HG03354 (cell line): ENCODE results near the gene CEP164.
"Not testable (repeated sequence)": the region's sequence is repeated elsewhere in the genome, so short reads cannot be mapped to it uniquely, and the experiment has no call there.

Experiments used
- ATAC-seq: cut with Tn5 transposase; IDR thresholded peaks from one replicate; pipeline ENCODE4 v1.9.1; 2021; ENCODE audit warnings: mild to moderate bottlenecking; ENCODE audit not compliant: unreplicated experiment, poor library complexity, severe bottlenecking

Gene CEP164

DNA sequence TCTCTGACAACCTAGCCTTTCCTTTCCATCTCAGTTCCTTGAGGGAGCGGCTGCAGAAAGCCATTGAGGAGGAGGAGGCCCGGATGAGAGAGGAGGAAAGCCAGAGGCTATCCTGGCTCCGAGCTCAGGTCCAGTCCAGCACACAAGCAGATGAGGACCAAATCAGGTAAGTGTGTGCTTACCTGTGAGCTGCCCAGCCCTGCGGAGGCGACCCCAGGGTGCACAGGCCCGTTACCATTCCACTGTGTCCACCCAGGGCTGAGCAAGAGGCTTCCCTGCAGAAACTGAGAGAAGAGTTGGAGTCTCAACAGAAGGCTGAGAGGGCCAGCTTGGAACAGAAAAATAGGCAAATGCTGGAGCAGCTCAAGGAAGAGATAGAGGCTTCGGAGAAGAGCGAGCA, 63.1 kb downstream of the CEP164 start:
- no peak for ATAC-seq

DNA sequence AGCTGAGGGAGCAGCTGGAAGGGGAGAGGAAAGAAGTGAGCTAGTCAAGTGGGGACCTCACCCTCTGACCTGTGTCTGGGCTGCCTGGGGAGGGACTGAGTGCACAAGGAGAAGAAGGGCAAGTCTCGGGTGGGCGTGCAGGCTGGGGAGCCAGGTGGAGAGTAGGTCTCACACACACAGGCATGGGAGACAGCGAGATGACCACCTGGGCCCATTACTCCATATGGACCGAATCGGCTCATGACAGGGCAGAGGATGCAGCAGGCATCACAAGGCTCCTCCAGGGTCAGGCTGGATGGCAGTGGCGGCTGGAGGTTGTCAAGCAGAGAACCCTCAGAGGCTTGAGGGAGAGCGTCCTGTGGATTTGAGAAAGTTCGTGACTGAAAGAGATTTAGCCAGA, 63.5 kb downstream of the CEP164 start:
- ATAC-seq: no peak

DNA sequence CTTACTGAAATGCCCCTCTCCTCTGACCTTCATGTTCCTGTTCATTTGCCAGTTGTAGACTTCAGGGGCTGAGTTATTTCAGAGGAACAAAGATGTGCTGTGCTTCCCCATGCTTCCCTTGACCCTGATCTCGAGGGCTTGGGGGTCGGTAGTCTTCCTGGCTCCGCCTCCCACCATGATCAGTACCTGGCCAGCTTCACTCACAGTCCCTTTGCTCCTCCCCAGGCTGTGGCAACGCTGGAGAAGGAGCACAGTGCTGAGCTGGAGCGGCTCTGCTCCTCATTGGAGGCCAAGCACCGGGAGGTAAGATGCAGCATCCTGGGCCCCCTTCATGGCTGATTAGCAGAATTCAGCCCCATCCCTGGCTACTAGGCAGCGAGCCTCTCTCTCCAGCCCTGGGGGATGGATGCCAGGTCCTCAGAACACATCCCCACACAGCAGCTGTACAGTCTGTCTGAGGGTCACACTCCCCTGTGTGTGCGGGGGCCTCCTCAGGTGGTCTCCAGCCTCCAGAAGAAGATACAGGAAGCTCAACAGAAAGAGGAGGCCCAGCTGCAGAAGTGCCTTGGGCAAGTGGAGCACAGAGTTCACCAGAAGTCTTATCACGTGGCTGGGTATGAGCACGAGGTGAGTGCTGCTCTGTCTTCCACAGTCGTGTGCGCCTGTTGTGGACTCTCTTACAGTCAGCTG, 64.5 kb downstream of the CEP164 start:
- no peak for ATAC-seq

DNA sequence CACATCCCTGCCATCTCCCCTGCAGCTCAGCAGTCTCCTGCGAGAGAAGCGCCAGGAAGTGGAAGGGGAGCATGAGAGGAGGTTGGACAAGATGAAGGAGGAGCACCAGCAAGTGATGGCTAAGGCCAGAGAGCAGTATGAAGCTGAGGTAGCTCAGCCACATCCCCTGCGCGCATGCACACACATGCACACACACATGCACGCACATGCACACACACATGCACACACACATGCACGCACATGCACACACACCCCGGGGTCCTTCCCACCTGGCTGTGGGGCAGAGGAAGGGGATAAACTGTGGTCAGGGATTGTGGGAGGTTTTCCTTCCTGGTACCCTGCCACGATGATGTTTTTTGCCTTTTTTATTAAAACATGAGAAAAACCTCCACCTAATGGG, 65.3 kb downstream of the CEP164 start:
- ATAC-seq: no peak

DNA sequence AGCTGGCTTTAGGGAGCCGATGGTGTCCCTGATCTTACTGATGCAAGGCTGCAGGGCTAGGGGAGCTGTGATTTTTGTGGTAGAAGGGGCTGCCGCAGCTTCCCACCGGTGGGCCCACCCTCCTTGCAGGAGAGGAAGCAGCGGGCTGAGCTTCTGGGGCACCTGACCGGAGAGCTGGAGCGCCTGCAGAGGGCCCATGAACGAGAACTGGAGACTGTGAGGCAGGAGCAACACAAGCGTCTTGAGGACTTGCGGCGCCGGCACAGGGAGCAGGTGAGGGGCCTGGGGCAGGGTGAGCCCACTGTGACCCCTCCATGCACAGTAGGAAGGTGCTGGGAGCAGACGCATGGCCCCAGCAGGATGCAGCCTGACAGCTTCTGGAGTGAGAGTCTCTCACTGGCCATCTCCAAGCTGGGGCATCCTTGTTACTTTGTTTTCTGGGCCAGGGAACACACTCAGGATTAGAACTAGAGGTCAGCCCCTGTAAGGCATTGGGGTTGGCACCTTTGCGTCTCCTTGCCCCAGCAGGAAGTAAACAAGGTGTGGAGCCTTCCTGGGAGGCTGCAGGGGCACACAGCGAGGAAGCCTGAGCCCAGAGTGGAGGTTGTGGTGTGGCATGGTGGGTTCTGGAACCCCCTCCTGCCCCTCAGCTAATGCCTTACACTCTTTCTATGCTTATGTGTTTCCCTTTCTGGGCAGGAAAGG, 66.7 kb downstream of the CEP164 start:
- no peak for ATAC-seq

DNA sequence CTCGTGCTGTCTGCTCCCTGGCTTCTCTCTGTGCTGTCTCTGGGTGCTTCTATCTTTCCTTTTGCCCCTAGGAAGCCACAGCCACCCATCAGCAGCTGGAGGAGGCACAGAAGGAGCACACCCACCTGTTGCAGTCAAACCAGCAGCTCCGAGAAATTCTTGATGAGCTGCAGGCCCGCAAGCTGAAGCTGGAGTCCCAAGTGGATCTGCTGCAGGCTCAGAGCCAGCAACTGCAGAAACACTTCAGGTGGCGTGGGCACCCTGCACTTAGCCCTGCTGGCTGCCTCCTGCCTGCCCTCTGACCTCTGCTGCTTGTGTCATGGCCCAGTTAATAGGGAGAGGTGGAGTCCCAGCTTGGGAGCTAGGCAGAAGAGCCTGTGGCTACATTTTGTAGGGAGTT, 67.8 kb downstream of the CEP164 start:
- ATAC-seq: no peak

DNA sequence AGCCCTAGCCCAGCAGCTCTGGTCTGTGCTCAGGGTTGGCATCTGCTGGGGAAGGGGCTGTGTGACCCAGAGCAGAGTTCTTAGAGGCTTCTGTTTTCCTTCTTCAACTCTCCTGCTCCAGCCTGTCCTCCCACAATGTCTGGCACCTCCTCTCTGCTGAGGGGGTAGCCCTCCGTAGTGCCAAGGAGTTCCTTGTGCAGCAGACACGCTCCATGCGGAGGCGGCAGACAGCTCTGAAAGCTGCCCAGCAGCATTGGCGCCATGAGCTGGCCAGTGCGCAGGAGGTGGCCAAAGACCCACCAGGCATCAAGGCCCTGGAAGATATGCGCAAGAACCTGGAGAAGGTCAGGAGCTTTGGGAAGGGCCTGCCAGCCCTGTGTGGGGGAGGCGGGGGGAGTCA, 69.3 kb downstream of the CEP164 start:
- no peak for ATAC-seq

DNA sequence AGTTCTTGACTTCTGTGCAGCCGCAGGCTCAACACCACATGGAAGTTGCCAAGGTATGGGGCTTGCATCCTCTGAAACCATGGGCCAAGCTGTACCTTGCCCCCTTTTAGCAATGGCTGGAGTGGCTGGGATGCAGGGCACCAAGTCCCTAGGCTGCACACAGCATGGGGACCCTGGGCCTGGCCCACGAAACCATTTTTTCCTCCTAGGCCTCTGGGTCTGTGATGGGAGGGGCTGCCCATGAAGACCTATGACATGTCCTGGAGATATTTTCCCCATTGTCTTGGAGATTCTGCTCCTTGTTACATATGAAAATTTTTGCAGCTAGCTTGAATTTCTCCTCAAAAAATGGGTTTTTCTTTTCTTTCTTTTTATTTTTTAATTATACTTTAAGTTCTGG, 71.0 kb downstream of the CEP164 start:
- not testable (repeated sequence) for ATAC-seq

DNA sequence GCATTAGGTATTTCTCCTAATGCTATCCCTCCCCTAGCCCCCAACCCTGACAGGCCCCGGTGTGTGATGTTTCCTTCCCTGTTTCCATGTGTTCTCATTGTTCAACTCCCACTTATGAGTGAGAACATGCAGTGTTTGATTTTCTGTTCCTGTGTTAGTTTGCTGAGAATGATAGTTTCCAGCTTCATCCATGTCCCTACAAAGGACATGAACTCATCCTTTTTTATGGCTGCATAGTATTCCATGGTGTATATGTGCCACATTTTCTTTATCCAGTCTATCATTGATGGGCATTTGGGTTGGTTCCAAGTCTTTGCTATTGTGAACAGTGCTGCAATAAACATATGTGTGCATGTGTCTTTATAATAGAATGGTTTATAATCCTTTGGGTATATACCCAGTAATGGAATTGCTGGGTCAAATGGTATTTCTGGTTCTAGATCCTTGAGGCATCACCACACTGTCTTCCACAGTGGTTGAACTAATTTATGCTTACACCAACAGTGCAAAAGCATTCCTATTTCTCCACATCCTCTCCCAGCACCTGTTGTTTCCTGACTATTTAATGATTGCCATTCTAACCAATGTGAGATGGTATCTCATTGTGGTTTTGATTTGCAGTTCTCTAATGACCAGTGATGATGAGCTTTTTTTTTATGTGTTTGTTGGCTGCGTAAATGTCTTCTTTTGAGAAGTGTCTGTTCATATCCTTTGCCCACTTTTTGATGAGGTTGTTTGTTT, 71.6 kb downstream of the CEP164 start:
- ATAC-seq: not testable (repeated sequence)

DNA sequence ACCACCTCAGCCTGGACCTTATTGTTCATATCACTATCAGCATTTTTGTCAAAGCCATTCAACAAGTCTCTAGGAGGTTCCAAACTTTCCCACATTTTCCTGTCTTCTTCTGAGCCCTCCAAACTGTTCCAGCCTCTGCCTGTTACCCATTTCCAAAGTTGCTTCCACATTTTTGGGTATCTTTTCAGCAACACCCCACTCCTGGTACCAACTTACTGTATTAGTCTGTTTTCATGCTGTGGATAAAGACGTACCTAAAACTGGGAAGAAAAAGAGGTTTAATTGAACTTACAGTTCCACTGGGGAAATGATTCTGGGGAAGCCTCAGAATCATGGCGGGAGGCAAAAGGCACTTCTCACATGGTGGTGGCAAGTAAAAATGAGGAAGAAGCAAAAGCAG, 78.2 kb downstream of the CEP164 start:
- not testable (repeated sequence) for ATAC-seq

DNA sequence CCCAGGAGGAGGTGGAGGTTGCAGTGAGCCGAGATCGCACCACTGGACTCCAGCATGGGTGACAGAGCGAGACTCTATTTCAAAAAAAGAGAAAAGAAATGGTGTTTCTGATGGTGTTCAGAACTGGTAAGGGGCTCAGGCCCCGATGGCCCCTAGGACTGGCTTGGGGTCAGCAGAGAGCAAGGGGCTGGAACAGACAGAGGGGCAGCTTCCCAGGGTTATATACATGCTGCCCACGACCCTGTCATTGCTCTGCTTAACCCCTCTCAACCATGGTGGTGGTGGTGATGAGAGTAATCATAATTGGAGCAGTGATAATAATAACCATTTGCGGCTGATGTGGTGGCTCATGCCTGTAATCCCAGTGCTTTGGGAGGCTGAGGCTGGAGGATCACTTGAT, 79.4 kb downstream of the CEP164 start:
- no peak for ATAC-seq

DNA sequence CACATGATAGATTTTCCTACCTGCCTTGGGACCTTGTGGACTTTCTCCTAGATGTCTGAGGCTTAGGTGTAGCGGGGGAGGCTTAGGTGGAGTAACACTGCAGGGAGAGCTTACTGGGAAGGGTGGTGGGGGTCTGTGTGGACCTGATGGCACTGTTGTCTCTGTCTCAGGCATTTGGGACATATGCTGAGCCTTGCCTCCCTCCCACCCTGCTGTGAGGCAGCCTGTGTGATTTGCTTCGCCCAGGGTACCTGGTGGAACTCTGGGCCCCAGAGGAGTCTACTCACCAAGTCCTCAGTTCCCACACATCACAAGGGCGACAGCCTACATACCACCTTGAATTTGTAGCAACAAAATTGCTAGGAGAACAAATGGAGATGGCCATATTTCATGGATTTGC, 80.7 kb downstream of the CEP164 start:
- ATAC-seq: no peak

DNA sequence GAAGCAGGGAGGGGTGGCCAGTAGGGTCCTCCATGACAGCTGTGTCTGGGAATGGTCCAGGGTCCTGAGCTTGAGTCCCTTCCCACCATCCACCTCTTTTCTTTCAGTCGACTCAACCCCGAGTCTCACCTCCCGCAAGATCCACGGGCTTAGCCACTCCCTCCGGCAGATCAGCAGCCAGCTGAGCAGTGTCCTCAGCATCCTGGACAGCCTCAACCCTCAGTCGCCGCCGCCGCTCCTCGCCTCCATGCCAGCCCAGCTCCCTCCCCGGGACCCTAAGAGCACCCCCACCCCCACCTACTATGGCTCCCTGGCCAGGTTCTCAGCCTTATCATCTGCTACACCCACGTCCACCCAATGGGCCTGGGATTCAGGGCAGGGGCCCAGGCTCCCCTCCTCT, 81.9 kb downstream of the CEP164 start:
- ATAC-seq: no peak

DNA sequence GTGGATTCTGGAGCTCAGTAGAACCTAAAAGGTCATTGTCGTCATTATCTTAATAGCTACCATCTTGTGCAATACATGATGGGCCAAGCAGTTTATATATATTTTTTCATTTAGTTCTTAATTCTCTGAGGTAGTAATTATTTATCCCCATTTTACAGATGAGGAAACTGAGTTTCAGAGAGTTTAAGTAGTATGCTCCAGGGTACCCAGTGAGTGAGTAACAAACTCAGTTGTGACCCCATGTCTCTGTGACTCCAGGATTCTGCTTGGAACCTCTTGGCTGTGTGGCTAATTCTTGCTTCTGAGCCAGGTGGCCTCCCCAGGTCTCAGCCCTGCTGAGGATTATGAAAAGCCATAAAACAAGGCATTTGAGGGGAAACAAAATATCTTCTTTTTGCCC, 82.6 kb downstream of the CEP164 start:
- ATAC-seq: no peak

DNA sequence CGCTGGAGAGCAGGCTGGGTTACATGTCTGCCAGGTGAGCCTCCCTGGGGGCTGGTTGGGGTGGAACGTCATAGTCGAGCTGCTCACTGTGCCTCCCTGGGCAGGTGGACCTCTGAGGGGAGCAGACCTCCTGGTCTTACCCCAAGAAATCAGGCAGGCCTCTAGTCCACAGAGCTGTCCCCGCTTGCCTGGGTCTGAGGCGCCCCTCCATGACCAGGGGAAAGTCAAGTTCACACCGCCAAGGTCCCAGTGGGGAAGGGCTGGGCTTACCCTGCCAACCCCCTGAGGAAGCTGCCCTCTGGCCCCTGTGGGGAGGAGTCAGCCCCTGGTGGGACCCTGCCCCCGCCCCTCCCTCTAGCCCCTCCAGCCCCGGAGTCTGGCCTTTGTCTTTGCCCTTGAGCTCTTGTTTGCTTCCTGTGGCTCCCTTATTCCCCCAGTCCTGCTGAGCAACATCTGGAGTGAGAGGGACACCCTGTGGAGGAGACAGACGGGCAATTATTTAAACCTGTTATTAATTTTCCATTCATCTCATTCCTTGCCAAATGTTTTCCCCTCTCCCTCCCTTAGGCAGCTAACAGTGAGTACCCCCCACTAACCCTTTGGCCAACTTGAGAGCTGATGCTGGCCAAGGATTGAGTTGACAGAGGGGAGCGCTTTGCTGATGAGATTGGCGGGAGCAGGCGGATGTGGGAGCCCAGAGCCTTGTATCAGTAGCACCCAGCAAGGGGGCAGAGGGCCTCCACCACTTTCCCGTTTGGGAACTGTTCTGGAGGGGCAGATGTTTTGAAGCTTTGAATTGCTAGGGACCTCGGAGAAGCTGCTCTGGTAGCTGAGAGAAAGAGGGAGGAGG, 83.4 kb downstream of the CEP164 start:
- ATAC-seq: no peak

DNA sequence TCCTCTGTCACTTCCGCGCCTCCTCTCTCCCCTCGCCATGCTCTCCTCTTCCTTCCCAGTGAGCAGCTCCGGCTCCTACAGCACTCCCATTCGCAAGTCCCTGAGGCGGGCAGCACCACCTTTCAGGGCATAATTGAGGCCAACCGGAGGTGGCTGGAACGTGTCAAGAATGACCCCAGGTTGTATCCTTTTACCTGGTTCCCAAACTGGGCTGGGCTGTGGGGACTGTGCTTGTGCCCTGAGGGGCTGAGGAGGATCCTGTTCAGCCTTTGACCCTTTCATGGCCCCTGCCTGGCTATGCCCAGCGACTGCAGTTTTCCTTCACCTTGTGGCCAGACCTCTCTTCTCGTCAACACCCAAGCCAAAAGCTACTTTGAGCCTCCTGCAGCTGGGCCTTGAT, 84.1 kb downstream of the CEP164 start:
- ATAC-seq: no peak

DNA sequence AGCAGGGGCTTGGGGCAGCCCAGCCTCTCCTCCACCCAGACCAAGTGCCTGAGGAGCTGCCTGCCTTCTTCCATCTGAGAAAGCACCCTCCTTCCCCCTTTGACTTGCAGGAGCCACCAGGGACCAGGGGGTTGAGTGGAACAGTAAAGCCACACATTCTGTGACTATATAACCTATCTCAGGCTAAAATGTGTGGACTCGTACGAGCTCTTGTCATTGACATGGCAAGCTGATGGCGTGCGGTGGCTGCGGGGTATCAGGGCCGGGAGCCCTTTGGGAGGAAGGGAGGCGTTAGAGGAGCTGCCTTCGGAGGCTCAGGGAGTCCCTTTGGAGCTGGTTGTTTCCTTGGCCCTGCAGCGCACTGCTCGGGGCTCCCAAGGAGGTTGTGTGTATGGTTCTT, 84.5 kb downstream of the CEP164 start:
- ATAC-seq: no peak

DNA sequence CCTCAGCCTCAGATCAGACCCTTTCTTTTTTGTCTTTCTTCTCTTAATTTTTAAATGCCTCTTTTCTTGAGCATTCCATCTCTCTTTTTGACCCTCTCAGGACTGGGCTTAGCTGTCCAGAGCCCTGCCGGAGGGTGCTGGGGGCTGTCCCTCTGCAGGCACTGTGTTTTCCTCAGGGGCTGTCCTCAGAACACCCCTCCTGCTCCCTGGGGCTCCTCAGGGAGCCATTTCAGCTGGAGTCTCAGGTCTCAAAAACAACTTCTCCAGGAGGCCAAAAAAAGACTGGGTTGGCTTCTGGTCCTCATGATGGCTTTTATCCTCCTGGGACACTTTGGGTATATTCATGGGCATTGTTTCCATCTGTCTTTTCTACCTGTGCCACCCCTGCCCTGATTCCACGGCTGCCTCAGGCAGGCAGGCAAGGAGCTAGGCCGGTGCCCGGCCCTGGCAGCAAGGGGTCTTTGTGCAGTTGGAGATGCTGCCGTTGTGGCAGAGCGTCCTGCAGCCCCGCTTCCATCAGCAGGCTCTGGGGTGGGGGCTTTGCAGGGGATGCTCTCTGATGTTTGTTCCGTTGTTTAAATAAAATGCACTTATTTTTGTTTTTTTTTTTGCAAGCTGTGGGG, 85.1 kb downstream of the CEP164 start:
- no peak for ATAC-seq

DNA sequence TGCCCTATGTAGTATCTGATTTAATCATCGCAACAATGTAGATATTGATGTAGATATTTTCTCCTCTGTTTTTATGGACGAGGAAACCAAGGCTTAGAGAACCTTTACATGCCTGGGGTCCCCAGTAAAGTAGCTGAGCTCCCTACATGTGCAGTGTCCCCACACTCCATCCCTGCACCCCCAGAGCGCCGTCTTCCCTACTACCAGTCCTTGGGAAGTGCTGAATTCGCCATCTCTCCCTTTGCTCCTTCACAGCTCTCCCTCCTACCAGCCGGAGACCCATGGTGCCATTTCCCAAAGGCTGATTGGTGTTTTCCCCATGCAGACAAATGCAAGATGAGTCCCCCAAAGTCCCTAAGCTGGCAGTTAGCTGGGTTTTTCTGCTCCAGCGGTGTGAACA, 86.0 kb downstream of the CEP164 start:
- ATAC-seq: no peak

DNA sequence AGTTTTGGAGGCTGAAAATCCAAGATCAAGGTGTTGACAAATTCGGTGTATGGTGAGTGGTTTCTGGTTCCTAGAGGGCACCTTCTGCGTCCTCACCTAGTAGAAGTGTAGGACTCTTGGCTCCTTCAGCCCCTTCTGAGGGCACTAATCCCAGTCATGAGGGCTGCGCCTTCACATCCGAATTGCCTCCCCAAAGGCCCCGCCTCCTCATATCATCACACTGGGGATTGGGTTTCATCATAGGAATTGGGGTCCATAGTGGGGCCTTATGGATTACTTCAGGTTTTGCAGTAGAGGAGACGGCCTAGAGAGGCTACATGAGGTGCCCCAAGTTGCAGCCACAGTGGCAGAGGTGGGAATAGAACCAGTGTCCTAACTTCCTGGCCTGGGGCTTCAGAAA, 87.1 kb downstream of the CEP164 start:
- no peak for ATAC-seq
